ENCODE measurements around the gene FBXW12. TPM values are rescaled to one million over a fixed set of nuclear protein-coding genes. Genes with fewer than 3 reads are reported as not detected.

Gene FBXW12
- polyA plus RNA-seq, 1 donor = 0.73 TPM

GRCh38 chr3:48436477-48436787, 64.4 kb downstream of the FBXW12 start:
- no peak for DNase-seq

GRCh38 chr3:48436855-48437254, 64.8 kb downstream of the FBXW12 start:
- no peak for DNase-seq

- no peak for DNase-seq
Measured at GRCh38 chr3:48437812-48438211, 65.8 kb downstream of the FBXW12 start.

- DNase-seq = peak; percentile 97
Measured at GRCh38 chr3:48439820-48440589, 68.0 kb downstream of the FBXW12 start, which contains the start of the genes CCDC51 and TMA7. Gene CCDC51, minus strand, starts transcription at chr3:48440119. Its CDS starts 4,991 bp downstream, at chr3:48435128. Gene TMA7, plus strand, starts transcription at chr3:48440257. Its CDS starts 40 bp downstream, at chr3:48440297.

GRCh38 chr3:48440590-48440958, 68.6 kb downstream of the FBXW12 start:
- no peak for DNase-seq

- no peak for DNase-seq
Measured at GRCh38 chr3:48441940-48442339, 69.9 kb downstream of the FBXW12 start.

Other genes with a start within 250 kb of the FBXW12 start
- gene CDC25A, start 183.8 kb upstream of the FBXW12 start, polyA plus RNA-seq (ENCODE audit: insufficient read length) = 14.1 TPM
- 0.38 TPM for gene CAMP, start 148.7 kb upstream of the FBXW12 start, polyA plus RNA-seq (ENCODE audit: insufficient read length)
- gene ZNF589, start 131.1 kb upstream of the FBXW12 start, polyA plus RNA-seq (ENCODE audit: insufficient read length) = 22.2 TPM
- gene NME6, start 70.9 kb upstream of the FBXW12 start, polyA plus RNA-seq (ENCODE audit: insufficient read length) = 36.9 TPM
- gene SPINK8, start 38.6 kb upstream of the FBXW12 start, polyA plus RNA-seq (ENCODE audit: insufficient read length) = 0.43 TPM
- gene PLXNB1, start 57.9 kb downstream of the FBXW12 start, polyA plus RNA-seq (ENCODE audit: insufficient read length) = 222 TPM
- 24.6 TPM for gene CCDC51, start 67.9 kb downstream of the FBXW12 start, polyA plus RNA-seq (ENCODE audit: insufficient read length)
- 240 TPM for gene TMA7, start 68.0 kb downstream of the FBXW12 start, polyA plus RNA-seq (ENCODE audit: insufficient read length)
- gene ATRIP, start 74.5 kb downstream of the FBXW12 start, polyA plus RNA-seq (ENCODE audit: insufficient read length) = 15.7 TPM
- 90.9 TPM for gene SHISA5, start 132.0 kb downstream of the FBXW12 start, polyA plus RNA-seq (ENCODE audit: insufficient read length)
- gene PFKFB4, start 184.6 kb downstream of the FBXW12 start, polyA plus RNA-seq (ENCODE audit: insufficient read length) = 4.3 TPM
- gene UCN2, start 191.6 kb downstream of the FBXW12 start, polyA plus RNA-seq (ENCODE audit: insufficient read length) = 0.37 TPM
- gene COL7A1, start 223.1 kb downstream of the FBXW12 start, polyA plus RNA-seq (ENCODE audit: insufficient read length) = 21.6 TPM
- gene UQCRC1, start 237.4 kb downstream of the FBXW12 start, polyA plus RNA-seq (ENCODE audit: insufficient read length) = 269 TPM
- gene TMEM89, start 249.6 kb downstream of the FBXW12 start, polyA plus RNA-seq (ENCODE audit: insufficient read length) = not detected